H9 (cell line): Measurements from ENCODE around the gene TIMM22. TPM values are rescaled to one million over a fixed set of nuclear protein-coding genes. Genes with fewer than 3 reads are reported as not detected.

Source experiments
- DNase-seq: peaks from one replicate; pipeline ENCODE4 v3.0.0-alpha.2; 2017
- H2AFZ ChIP-seq: one replicate; pipeline ENCODE4 v1.6.1; 2013; ENCODE audit warnings: mild to moderate bottlenecking, low read length, control low read depth, moderate library complexity
- H2AK5ac ChIP-seq: 2 replicates; pipeline ENCODE4 v1.6.1; 2013; ENCODE audit warnings: low read length, control low read depth, mixed read lengths; ENCODE audit not compliant: insufficient read length
- H2BK120ac ChIP-seq: one replicate; pipeline ENCODE4 v1.6.1; 2013; ENCODE audit warnings: low read depth, mild to moderate bottlenecking, low read length, control low read depth, inconsistent platforms; ENCODE audit not compliant: poor library complexity, severe bottlenecking
- H2BK12ac ChIP-seq: 2 replicates; pipeline ENCODE4 v1.6.1; 2013; ENCODE audit warnings: low read length, control low read depth, mixed read lengths, low read depth; ENCODE audit not compliant: insufficient read length
- H2BK15ac ChIP-seq: 2 replicates; pipeline ENCODE4 v1.6.1; 2013; ENCODE audit warnings: low read depth, low read length, control low read depth
- H2BK20ac ChIP-seq: one replicate; pipeline ENCODE4 v1.6.1; 2013; ENCODE audit warnings: low read depth, mild to moderate bottlenecking, low read length, control low read depth, inconsistent platforms; ENCODE audit not compliant: poor library complexity, severe bottlenecking
- H2BK5ac ChIP-seq: 2 replicates; pipeline ENCODE4 v1.6.1; 2013; ENCODE audit warnings: low read length, control low read depth, mixed read lengths; ENCODE audit not compliant: insufficient read length
- H3K14ac ChIP-seq: 2 replicates; pipeline ENCODE4 v1.6.1; 2013; ENCODE audit warnings: low read length, control low read depth; ENCODE audit not compliant: insufficient read depth
- H3K18ac ChIP-seq: 2 replicates; pipeline ENCODE4 v1.6.1; 2013; ENCODE audit warnings: low read depth, mild to moderate bottlenecking, mixed read lengths, low read length, control low read depth; ENCODE audit not compliant: insufficient read length
- H3K23ac ChIP-seq: 2 replicates; pipeline ENCODE4 v1.6.1; 2013; ENCODE audit warnings: low read length, control low read depth, mixed read lengths, low read depth; ENCODE audit not compliant: insufficient read length
- H3K23me2 ChIP-seq: 2 replicates; pipeline ENCODE4 v1.6.1; 2013; ENCODE audit warnings: low read depth, mild to moderate bottlenecking, mixed read lengths, low read length, control low read depth; ENCODE audit not compliant: insufficient read length, poor library complexity, severe bottlenecking
- H3K27ac ChIP-seq: 2 replicates; pipeline ENCODE4 v1.5.1; 2013; ENCODE audit warnings: low read length, control low read depth, mixed read lengths, low read depth; ENCODE audit not compliant: insufficient read length
- H3K27me3 ChIP-seq: 2 replicates; pipeline ENCODE4 v1.6.1; 2013; ENCODE audit warnings: low read length, control low read depth, inconsistent platforms; ENCODE audit not compliant: insufficient read depth
- H3K4ac ChIP-seq: 2 replicates; pipeline ENCODE4 v1.6.1; 2013; ENCODE audit warnings: low read depth, mild to moderate bottlenecking, control low read depth, inconsistent platforms, low read length, moderate library complexity
- H3K4me1 ChIP-seq: 2 replicates; pipeline ENCODE4 v1.6.1; 2013; ENCODE audit warnings: low read length, control low read depth, inconsistent platforms; ENCODE audit not compliant: insufficient read depth
- H3K4me2 ChIP-seq: 2 replicates; pipeline ENCODE4 v1.6.1; 2013; ENCODE audit warnings: low read length, control low read depth, mixed read lengths; ENCODE audit not compliant: insufficient read length, insufficient read depth
- H3K56ac ChIP-seq: 2 replicates; pipeline ENCODE4 v1.6.1; 2013; ENCODE audit warnings: low read depth, mild to moderate bottlenecking, mixed read lengths, low read length, control low read depth; ENCODE audit not compliant: insufficient read length
- H3K79me1 ChIP-seq: 2 replicates; pipeline ENCODE4 v1.6.1; 2013; ENCODE audit warnings: low read depth, mild to moderate bottlenecking, moderate library complexity, low read length, control low read depth, inconsistent platforms; ENCODE audit not compliant: insufficient read depth, poor library complexity, severe bottlenecking
- H3K79me2 ChIP-seq: 2 replicates; pipeline ENCODE4 v1.6.1; 2013; ENCODE audit warnings: low read length, control low read depth, inconsistent platforms; ENCODE audit not compliant: insufficient read depth
- H3K9ac ChIP-seq: 2 replicates; pipeline ENCODE4 v1.6.1; 2013; ENCODE audit warnings: low read length, control low read depth, mixed read lengths; ENCODE audit not compliant: insufficient read length; ENCODE audit errors: extremely low read depth
- H3K9me3 ChIP-seq: one replicate; pipeline ENCODE4 v1.6.1; 2013; ENCODE audit warnings: low read depth, low read length, inconsistent platforms; ENCODE audit not compliant: control insufficient read depth
- H3T11ph ChIP-seq: one replicate; pipeline ENCODE4 v1.6.1; 2013; ENCODE audit warnings: mild to moderate bottlenecking, low read length, control low read depth, inconsistent platforms
- H4K20me1 ChIP-seq: one replicate; pipeline ENCODE4 v1.6.1; 2013; ENCODE audit not compliant: control insufficient read depth, insufficient read length, insufficient read depth
- H4K5ac ChIP-seq: 2 replicates; pipeline ENCODE4 v1.6.1; 2013; ENCODE audit warnings: low read depth, mild to moderate bottlenecking, mixed read lengths, low read length, control low read depth; ENCODE audit not compliant: insufficient read length
- H4K8ac ChIP-seq: replicated peaks from 2 replicates; pipeline ENCODE4 v1.6.1; 2013; ENCODE audit warnings: low read length, control low read depth, mixed read lengths, low read depth; ENCODE audit not compliant: insufficient read length
- H4K91ac ChIP-seq: 2 replicates; pipeline ENCODE4 v1.6.1; 2013; ENCODE audit warnings: low read depth, mild to moderate bottlenecking, moderate library complexity, mixed read lengths, low read length, control low read depth; ENCODE audit not compliant: insufficient read length
- H3K27ac Mint-ChIP-seq, 3 experiments: 2 replicates in 2 of 3; 3 replicates in 1 of 3; pipeline ENCODE4 v1.8.0; 2020 to 2021; ENCODE audit warnings: mixed read lengths in 3 of 3, mild to moderate bottlenecking in 1 of 3, moderate library complexity in 1 of 3
- H3K27me3 Mint-ChIP-seq: 2 replicates; pipeline ENCODE4 v1.8.0; 2021; ENCODE audit warnings: low read depth, mild to moderate bottlenecking, moderate library complexity, mixed read lengths
- H3K36me3 Mint-ChIP-seq, 3 experiments: 2 replicates in 2 of 3; 3 replicates in 1 of 3; pipeline ENCODE4 v1.8.0; 2020 to 2021; ENCODE audit warnings: low read depth in 3 of 3, mixed read lengths in 3 of 3; ENCODE audit not compliant: insufficient read depth in 1 of 3
- H3K4me1 Mint-ChIP-seq, 2 experiments: 2 replicates each; pipeline ENCODE4 v1.8.0; 2020; ENCODE audit warnings: mixed read lengths in 2 of 2
- H3K4me3 Mint-ChIP-seq, 2 experiments: 2 replicates in 1 of 2; 3 replicates in 1 of 2; pipeline ENCODE4 v1.8.0; 2020 to 2021; ENCODE audit warnings: mild to moderate bottlenecking in 2 of 2, mixed read lengths in 2 of 2, moderate library complexity in 1 of 2
- H3K9me3 Mint-ChIP-seq, 2 experiments: 2 replicates in 1 of 2; 3 replicates in 1 of 2; pipeline ENCODE4 v1.8.0; 2020; ENCODE audit warnings: mild to moderate bottlenecking in 2 of 2, mixed read lengths in 2 of 2, moderate library complexity in 1 of 2
- CTCF ChIP-seq: fragments of 200-600 bp; sonication (generic); conservative IDR thresholded peaks from 3 replicates; pipeline ENCODE4 v1.8.0; 2021; ENCODE audit warnings: antibody characterized with exemption, mild to moderate bottlenecking
- WGBS: extraction: QIAGEN DNeasy Blood & Tissue Kit; methylation state at CpG from one replicate; pipeline ENCODE4 v1.1.7; 2013; ENCODE audit warnings: missing lambda C conversion rate, low lambda C conversion rate, mixed read lengths; ENCODE audit not compliant: insufficient read length; ENCODE audit errors: extremely low coverage; 5-methylcytosine and 5-hydroxymethylcytosine counted together
- total RNA-seq: library from RNA; stranded (reverse); gene quantifications from 2 replicates; pipeline ENCODE4 v1.2.1, GENCODE V29; 2021

TIMM22 gene
- total RNA-seq, 1 experiment from 2014 or later = 23.0 TPM

GRCh38 chr17:1000597-1001461 is 3.9 kb downstream of the TIMM22 start:
- Histone ChIP-seq H2BK5ac (no peak overlapping the region), H2AK5ac (no peak overlapping the region), H2BK120ac (no peak overlapping the region), H3K23ac (no peak overlapping the region), H3K79me2 (no peaks in the 10 kb centered on the region; the same call in 1 of the 2 replicates), H2AFZ (no peak overlapping the region), H4K8ac (no peak overlapping the region), H3K23me2 (peaks cover 3% of the 10 kb centered on the region), H3K18ac (no peak overlapping the region), H3K9ac (no peak overlapping the region), H3K4ac (no peak overlapping the region), H3K4me2 (no peak overlapping the region), H3K9me3 (no peaks in the 10 kb centered on the region), H4K91ac (no peak overlapping the region), H3K4me1 (peaks cover 2% of the 10 kb centered on the region; the same call in 1 of the 2 replicates), H3K27ac (no peak overlapping the region), H3T11ph (no peak overlapping the region), H3K79me1 (no peaks in the 10 kb centered on the region), H4K5ac (no peak overlapping the region), H2BK12ac (no peak overlapping the region), H2BK20ac (no peak overlapping the region), H3K27me3 (no peaks in the 10 kb centered on the region; the same call in 1 of the 2 replicates), H3K14ac (no peak overlapping the region), H2BK15ac (no peak overlapping the region), H4K20me1 (no peaks in the 10 kb centered on the region), H3K56ac (no peak overlapping the region)
- H3K27me3 Mint-ChIP-seq = peaks cover 2% of the 10 kb centered on the region
- no peak overlapping the region for H3K4me3 Mint-ChIP-seq
- H3K36me3 Mint-ChIP-seq = peaks cover 14 to 53% (median 40%) of the 10 kb centered on the region in 3 experiments; a peak in 6 of 7 replicates
- H3K9me3 Mint-ChIP-seq = no peaks in the 10 kb centered on the region
- peaks cover 17% of the 10 kb centered on the region in 2 experiments for H3K4me1 Mint-ChIP-seq
- WGBS = no CpG with 5 or more reads among the region's 15 CpGs
- no peak overlapping the region for H3K27ac Mint-ChIP-seq
- TF ChIP-seq CTCF = no peak
- DNase-seq = no peak
